Esophagus muscularis mucosa (tissue), 3 donors: ENCODE results near the gene PHACTR1.

Source experiments
- EP300 ChIP-seq: sonication (generic); formaldehyde crosslinking; IDR thresholded peaks from one replicate; pipeline ENCODE4 v1.6.1; 2017; ENCODE audit warnings: antibody characterized with exemption
- POLR2AphosphoS5 ChIP-seq, 2 donors: sonication (generic); formaldehyde crosslinking; IDR thresholded peaks; one replicate each; pipeline ENCODE4 v1.6.1; 2017; ENCODE audit warnings: antibody characterized with exemption in 2 of 2

DNA sequence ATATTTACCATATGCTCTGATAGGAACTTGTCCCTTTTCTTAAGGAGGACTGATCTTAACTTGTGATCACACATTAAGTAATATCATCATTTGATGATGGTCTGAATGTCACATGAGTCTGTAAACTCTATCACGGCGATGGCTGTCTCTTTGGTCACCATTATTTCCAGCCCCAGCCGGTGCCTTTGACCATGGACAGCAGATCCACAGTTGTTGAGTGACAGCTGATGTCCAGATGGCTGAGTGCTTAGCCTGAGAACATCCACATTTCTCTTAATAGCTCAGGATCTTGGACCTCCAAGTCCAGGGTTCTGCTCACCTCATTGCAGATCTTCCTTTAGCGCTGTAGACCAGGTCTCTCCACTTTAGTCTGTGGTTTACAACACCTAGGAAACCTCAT, 440.7 kb downstream of the PHACTR1 start:
- TF ChIP-seq POLR2AphosphoS5 (IDR thresholded peaks at IDR 0.05) (no peak), EP300 (no peak)
